IMR-90 (cell line): ENCODE data around the gene SMCO4.
"Not testable (repeated sequence)": the region's sequence is repeated elsewhere in the genome, so short reads cannot be mapped to it uniquely, and the experiment has no call there.

Experiments used
- CTCF ChIP-seq: conservative IDR thresholded peaks from 2 replicates; pipeline ENCODE4 v1.5.1; 2012; ENCODE audit warnings: mild to moderate bottlenecking, low read depth, low read length, improper control_type of control experiment
- MAZ ChIP-seq: IDR thresholded peaks from 2 replicates; pipeline ENCODE4 v1.6.1; 2012; ENCODE audit warnings: low read depth, mild to moderate bottlenecking, low read length, improper control_type of control experiment, moderate library complexity, borderline replicate concordance
- MXI1 ChIP-seq: IDR thresholded peaks from 2 replicates; pipeline ENCODE4 v1.6.1; 2012; ENCODE audit warnings: low read depth, mild to moderate bottlenecking, low read length, moderate library complexity, borderline replicate concordance
- POLR2A ChIP-seq: IDR thresholded peaks from 2 replicates; pipeline ENCODE4 v1.6.1; 2012; ENCODE audit warnings: mild to moderate bottlenecking, low read depth, low read length

GRCh38 chr11:93587425-93587824, 44.2 kb upstream of the SMCO4 start:
- TF ChIP-seq CTCF, POLR2A, MXI1, MAZ: not testable (repeated sequence)
